ENCODE measurements around the gene RFX3.

Gene RFX3

GRCh38 chr9:3467593-3468219 lies 58.1 kb downstream of the RFX3 start:
- H4K20me1 ChIP-seq (ENCODE audit: insufficient read depth) = no peaks in the 10 kb centered on the region
- no peaks in the 10 kb centered on the region for H3K79me2 ChIP-seq (ENCODE audit: insufficient read depth, low read depth)
- H3K4me3 ChIP-seq (IDR thresholded peaks at IDR 0.05; ENCODE audit: insufficient read depth, low read depth, low read length) = no peak overlapping the region
- no peak overlapping the region for H3K9ac ChIP-seq
- H2AFZ ChIP-seq (ENCODE audit: low read depth) = no peak overlapping the region
- H3K27ac ChIP-seq = no peak overlapping the region
- TF ChIP-seq CTCF (conservative IDR thresholded peaks at IDR 0.05; ENCODE audit: low read depth, low read length) = peak; percentile 66
- no peaks in the 10 kb centered on the region for H3K36me3 ChIP-seq (ENCODE audit: insufficient read depth)
- H3K4me2 ChIP-seq = no peak overlapping the region
- peaks cover 4% of the 10 kb centered on the region for H3K4me1 ChIP-seq (ENCODE audit: low read depth, poor library complexity, severe bottlenecking)
- H3K27me3 ChIP-seq (ENCODE audit: insufficient read depth, low read depth) = no peaks in the 10 kb centered on the region

- Histone ChIP-seq H3K9ac (no peak overlapping the region), H3K79me2 (ENCODE audit: insufficient read depth, low read depth) (no peaks in the 10 kb centered on the region), H3K27ac (no peak overlapping the region), H3K36me3 (ENCODE audit: insufficient read depth) (no peaks in the 10 kb centered on the region), H2AFZ (ENCODE audit: low read depth) (no peak overlapping the region), H3K4me2 (no peak overlapping the region), H3K4me3 (IDR thresholded peaks at IDR 0.05; ENCODE audit: insufficient read depth, low read depth, low read length) (no peak overlapping the region), H3K27me3 (ENCODE audit: insufficient read depth, low read depth) (no peaks in the 10 kb centered on the region), H3K4me1 (ENCODE audit: low read depth, poor library complexity, severe bottlenecking) (peaks cover 4% of the 10 kb centered on the region), H4K20me1 (ENCODE audit: insufficient read depth) (no peaks in the 10 kb centered on the region)
- TF ChIP-seq CTCF (conservative IDR thresholded peaks at IDR 0.05; ENCODE audit: low read depth, low read length) = no peak
Observed at GRCh38 chr9:3464033-3464638, 61.7 kb downstream of the RFX3 start.

DNA sequence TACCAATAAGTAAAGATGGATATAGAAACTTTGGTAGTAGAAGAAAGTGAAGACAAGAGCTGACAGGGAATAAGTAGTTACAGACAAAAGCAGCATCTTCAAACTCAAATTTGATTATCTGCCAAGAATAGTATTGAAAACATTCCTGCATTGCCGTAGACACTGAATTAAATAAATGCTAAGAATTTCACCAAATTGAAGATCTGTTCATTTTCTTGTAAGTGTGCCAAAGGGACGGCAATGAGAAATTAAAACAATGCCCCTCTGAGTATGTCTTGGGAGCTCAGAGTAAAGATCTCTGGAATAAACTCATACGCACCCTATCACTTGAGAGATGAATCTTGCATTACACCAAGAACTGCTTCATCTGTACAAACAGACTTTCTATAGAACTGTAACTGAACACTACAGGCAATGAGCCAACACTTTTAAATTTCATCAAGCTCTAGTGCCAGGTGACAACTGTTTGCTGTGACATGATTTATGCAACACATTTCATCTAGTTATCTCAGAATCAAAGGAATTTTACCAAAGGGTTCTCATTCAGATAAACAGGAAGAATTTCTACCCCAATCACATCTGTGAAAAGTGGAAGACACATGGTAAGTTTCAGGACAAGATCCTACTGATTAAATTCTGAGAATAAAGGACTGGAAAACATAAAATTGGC lies 66.9 kb downstream of the RFX3 start:
- no peaks in the 10 kb centered on the region for H4K20me1 ChIP-seq (ENCODE audit: insufficient read depth)
- H3K4me3 ChIP-seq (IDR thresholded peaks at IDR 0.05; ENCODE audit: insufficient read depth, low read depth, low read length) = no peak overlapping the region
- no peaks in the 10 kb centered on the region for H3K79me2 ChIP-seq (ENCODE audit: insufficient read depth, low read depth)
- H3K36me3 ChIP-seq (ENCODE audit: insufficient read depth) = no peaks in the 10 kb centered on the region
- no peak overlapping the region for H3K4me2 ChIP-seq
- no peaks in the 10 kb centered on the region for H3K4me1 ChIP-seq (ENCODE audit: low read depth, poor library complexity, severe bottlenecking)
- H3K27ac ChIP-seq = no peak overlapping the region
- H3K27me3 ChIP-seq (ENCODE audit: insufficient read depth, low read depth) = no peaks in the 10 kb centered on the region
- TF ChIP-seq CTCF (conservative IDR thresholded peaks at IDR 0.05; ENCODE audit: low read depth, low read length) = no peak
- no peak overlapping the region for H2AFZ ChIP-seq (ENCODE audit: low read depth)
- no peak overlapping the region for H3K9ac ChIP-seq

- Histone ChIP-seq H3K36me3 (ENCODE audit: insufficient read depth) (no peaks in the 10 kb centered on the region), H3K27me3 (ENCODE audit: insufficient read depth, low read depth) (no peaks in the 10 kb centered on the region), H4K20me1 (ENCODE audit: insufficient read depth) (no peaks in the 10 kb centered on the region), H3K4me2 (no peak overlapping the region), H2AFZ (ENCODE audit: low read depth) (no peak overlapping the region), H3K4me1 (ENCODE audit: low read depth, poor library complexity, severe bottlenecking) (no peaks in the 10 kb centered on the region), H3K9ac (no peak overlapping the region), H3K4me3 (IDR thresholded peaks at IDR 0.05; ENCODE audit: insufficient read depth, low read depth, low read length) (no peak overlapping the region), H3K27ac (no peak overlapping the region), H3K79me2 (ENCODE audit: insufficient read depth, low read depth) (no peaks in the 10 kb centered on the region)
- TF ChIP-seq CTCF (conservative IDR thresholded peaks at IDR 0.05; ENCODE audit: low read depth, low read length) = no peak
Observed at GRCh38 chr9:3457175-3457574, 68.6 kb downstream of the RFX3 start.

All from KMS-11 (cell line).